OCI-LY3 (cell line): ENCODE results near the gene ALDH1L1.

Experiments used
- CTCF ChIP-seq: fragments of 200-600, 300-600 bp; sonication (generic); IDR thresholded peaks from 2 replicates; pipeline ENCODE4 v1.5.1; 2014; ENCODE audit warnings: antibody characterized with exemption, low read length, low read depth
- EZH2phosphoT487 ChIP-seq: fragments of 200-600 bp; shearing (Covaris generic); IDR thresholded peaks from 2 replicates; pipeline ENCODE4 v1.6.1; 2018; ENCODE audit warnings: antibody characterized with exemption, mixed run types, low read depth

GRCh38 chr3:126210606-126211005, 30.2 kb upstream of the ALDH1L1 start:
- TF ChIP-seq CTCF = no peak
- TF ChIP-seq EZH2phosphoT487 = no peak
